Measurements from ENCODE around the gene TUBD1.
A peak's percentile ranks its signal among the peaks of the same experiment; 100 is the strongest.
"Not testable (repeated sequence)": the region's sequence is repeated elsewhere in the genome, so short reads cannot be mapped to it uniquely, and the experiment has no call there.

Gene TUBD1

GRCh38 chr17:59892924-59893675 is at the start of gene TUBD1, which contains the start of gene RPS6KB1:
TSS of gene TUBD1 (minus strand) at chr17:59892943. CDS start at chr17:59891002, 1,941 bp downstream.
TSS of gene RPS6KB1 (plus strand) at chr17:59893121. CDS start at chr17:59893185, 64 bp downstream.
- peak; percentile 95 for DNase-seq

- DNase-seq: no peak
Observed at GRCh38 chr17:59941131-59941530, 48.4 kb upstream of the TUBD1 start.

GRCh38 chr17:59940697-59941096 is 48.0 kb upstream of the TUBD1 start:
- not testable (repeated sequence) for DNase-seq

- DNase-seq: not testable (repeated sequence)
Observed at GRCh38 chr17:59933317-59933716, 40.6 kb upstream of the TUBD1 start.

- DNase-seq: not testable (repeated sequence)
Observed at GRCh38 chr17:59930768-59931167, 38.0 kb upstream of the TUBD1 start.

- DNase-seq: not testable (repeated sequence)
Observed at GRCh38 chr17:59930121-59930520, 37.4 kb upstream of the TUBD1 start.

- DNase-seq: not testable (repeated sequence)
Observed at GRCh38 chr17:59920637-59921036, 27.9 kb upstream of the TUBD1 start.

GRCh38 chr17:59916446-59916845 is 23.7 kb upstream of the TUBD1 start:
- DNase-seq: no peak

- DNase-seq: peak; percentile 3
Observed at GRCh38 chr17:59914274-59914854, 21.6 kb upstream of the TUBD1 start.

GRCh38 chr17:59907467-59907866 is 14.7 kb upstream of the TUBD1 start:
- DNase-seq: no peak

GRCh38 chr17:59903455-59903854 is 10.7 kb upstream of the TUBD1 start:
- no peak for DNase-seq

GRCh38 chr17:59901604-59902003 is 8.9 kb upstream of the TUBD1 start:
- no peak for DNase-seq

- DNase-seq: no peak
Observed at GRCh38 chr17:59899099-59899498, 6.4 kb upstream of the TUBD1 start.

GRCh38 chr17:59897090-59897489 is 4.3 kb upstream of the TUBD1 start:
- DNase-seq: no peak

GRCh38 chr17:59893676-59894100 is 945 bp upstream of the TUBD1 start:
- no peak for DNase-seq

GRCh38 chr17:59892251-59892923 is 356 bp downstream of the TUBD1 start:
- no peak for DNase-seq

- DNase-seq: no peak
Observed at GRCh38 chr17:59890720-59891119, 2.0 kb downstream of the TUBD1 start.

- DNase-seq: no peak
Observed at GRCh38 chr17:59888145-59888750, 4.5 kb downstream of the TUBD1 start.

GRCh38 chr17:59884861-59885260 is 7.9 kb downstream of the TUBD1 start:
- DNase-seq: no peak

- DNase-seq: no peak
Observed at GRCh38 chr17:59878624-59879023, 14.1 kb downstream of the TUBD1 start.

GRCh38 chr17:59877965-59878364 is 14.8 kb downstream of the TUBD1 start:
- no peak for DNase-seq

- DNase-seq: no peak
Observed at GRCh38 chr17:59876107-59876506, 16.6 kb downstream of the TUBD1 start.

- DNase-seq: no peak
Observed at GRCh38 chr17:59874376-59874775, 18.4 kb downstream of the TUBD1 start.

Data from retina (tissue), 1 donor.